Stimulated activated CD4-positive, alpha-beta T cell treated with anti-CD3 and anti-CD28 coated beads, Interleukin-4, amount 100 ng/mL, for 4 hours (primary cell): ENCODE results near the gene PLA1A.
"Not testable (repeated sequence)": the region's sequence is repeated elsewhere in the genome, so short reads cannot be mapped to it uniquely, and the experiment has no call there.

Experiments used
- DNase-seq, 2 experiments: peaks; one replicate each; pipeline ENCODE4 v3.0.0-alpha.2; 2020

The PLA1A gene, protein sequence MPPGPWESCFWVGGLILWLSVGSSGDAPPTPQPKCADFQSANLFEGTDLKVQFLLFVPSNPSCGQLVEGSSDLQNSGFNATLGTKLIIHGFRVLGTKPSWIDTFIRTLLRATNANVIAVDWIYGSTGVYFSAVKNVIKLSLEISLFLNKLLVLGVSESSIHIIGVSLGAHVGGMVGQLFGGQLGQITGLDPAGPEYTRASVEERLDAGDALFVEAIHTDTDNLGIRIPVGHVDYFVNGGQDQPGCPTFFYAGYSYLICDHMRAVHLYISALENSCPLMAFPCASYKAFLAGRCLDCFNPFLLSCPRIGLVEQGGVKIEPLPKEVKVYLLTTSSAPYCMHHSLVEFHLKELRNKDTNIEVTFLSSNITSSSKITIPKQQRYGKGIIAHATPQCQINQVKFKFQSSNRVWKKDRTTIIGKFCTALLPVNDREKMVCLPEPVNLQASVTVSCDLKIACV

GRCh38 chr3:119597548-119598288 lies at the start of gene PLA1A:
PLA1A (plus strand) TSS chr3:119597885; CDS start chr3:119597914, 29 bp downstream.
- no peak for DNase-seq

DNA sequence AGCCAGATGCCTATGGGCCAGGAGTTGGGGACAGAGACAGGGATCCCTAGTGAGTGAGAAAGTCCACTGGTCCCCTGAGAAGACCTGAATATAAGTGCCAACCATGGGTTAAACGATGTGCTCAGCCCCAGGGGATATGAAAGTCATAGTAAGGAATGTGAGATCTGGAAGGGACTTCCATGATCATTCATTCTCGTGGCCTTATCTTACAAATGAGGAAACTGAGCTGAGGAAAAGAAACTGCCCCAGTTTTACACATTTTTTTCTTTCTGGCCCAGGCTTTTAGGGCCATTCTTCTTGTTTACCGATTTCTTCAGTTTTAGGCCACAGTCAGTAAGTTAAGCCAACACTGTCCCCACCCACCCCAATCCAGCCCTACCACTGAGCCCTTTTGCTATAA lies 49.3 kb upstream of the PLA1A start:
- no peak for DNase-seq

- no peak for DNase-seq
Measured at GRCh38 chr3:119550192-119550910, 47.3 kb upstream of the PLA1A start.

DNA sequence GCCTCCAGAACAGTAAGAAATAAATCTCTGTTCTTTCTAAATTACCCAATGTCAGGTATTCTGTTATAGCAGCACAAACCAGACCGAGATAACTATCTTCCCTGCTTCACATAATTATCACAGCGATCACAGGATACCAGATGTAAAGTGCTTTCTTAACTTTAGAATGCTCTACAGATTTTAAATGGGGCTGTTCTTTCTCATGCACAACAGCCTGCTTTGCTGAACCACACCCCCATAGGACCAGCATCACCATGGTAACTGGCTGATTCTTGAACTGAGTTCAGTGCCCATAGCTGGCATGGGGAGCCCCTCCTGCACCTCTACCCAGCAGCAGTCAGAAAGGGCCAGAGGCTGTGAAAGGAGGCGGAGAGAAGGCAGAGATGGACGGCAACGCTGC lies 46.1 kb upstream of the PLA1A start:
- no peak for DNase-seq

DNA sequence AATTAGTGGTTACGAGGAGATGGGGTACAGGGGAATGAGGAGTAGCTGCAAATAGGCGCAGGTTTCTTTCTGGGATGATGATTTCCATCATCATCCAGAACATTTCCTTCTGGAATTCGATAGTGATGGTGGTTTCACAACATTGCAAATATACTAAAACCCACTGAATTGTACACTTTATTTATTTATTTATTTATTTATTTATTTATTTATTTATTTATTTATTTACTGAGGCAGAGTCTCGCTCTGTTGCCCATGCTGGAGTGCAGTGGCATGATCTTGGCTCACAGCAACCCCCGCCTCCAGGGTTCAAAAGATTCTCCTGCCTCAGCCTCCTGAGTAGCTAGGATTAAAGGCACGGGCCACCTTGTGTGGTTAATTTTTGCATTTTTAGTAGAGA lies 44.8 kb upstream of the PLA1A start:
- not testable (repeated sequence) for DNase-seq

DNA sequence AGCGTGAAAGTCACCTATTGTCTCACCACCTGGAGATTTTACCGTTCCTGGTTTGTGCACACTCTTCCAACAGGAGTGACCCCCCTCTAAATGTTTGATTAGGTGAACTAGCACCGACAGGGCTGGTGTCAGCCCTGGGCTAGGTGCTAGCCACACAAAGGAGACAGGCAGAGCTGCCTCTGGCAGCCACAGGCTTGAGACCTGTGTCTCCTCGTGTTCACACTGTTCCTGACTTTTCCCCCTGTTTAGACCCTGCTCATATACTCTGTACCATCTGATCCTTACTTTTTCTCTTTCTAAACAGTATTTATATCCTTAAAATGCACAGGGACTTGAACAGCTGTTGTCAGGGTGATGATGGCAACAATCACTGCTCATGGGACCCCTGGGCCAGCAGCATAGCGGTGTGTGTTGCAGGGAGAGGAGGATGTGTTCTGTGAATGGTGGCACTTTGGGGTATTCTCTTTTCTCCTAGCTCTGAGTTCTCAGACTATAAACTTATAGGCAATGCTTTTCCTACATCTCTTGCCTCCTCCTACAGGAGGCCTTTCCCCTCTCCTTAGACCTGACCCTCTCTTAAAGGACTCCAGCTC lies 43.8 kb upstream of the PLA1A start:
- no peak for DNase-seq

DNA sequence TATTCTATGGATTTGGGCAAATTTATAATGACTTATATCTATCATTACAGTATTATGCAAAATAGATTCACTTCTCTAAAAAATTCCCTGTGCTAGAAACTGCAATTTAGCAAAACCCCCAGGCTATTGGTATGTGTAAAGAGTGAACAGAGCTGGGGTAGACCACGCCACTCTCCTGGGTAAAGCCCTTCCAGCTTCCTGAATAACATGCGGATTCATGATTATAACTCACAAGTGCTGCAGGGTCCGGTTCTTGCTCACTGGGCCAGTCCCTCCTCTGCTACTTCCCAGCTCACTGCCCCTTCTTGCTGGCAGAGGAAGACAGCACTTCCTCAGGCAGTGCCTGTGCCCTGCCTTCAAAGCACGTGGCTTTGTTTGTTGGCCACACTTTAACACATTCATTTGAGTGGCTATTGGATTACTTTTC lies 42.4 kb upstream of the PLA1A start:
- DNase-seq, result no peak

GRCh38 chr3:119555929-119556328 lies 41.8 kb upstream of the PLA1A start:
- no peak for DNase-seq

DNA sequence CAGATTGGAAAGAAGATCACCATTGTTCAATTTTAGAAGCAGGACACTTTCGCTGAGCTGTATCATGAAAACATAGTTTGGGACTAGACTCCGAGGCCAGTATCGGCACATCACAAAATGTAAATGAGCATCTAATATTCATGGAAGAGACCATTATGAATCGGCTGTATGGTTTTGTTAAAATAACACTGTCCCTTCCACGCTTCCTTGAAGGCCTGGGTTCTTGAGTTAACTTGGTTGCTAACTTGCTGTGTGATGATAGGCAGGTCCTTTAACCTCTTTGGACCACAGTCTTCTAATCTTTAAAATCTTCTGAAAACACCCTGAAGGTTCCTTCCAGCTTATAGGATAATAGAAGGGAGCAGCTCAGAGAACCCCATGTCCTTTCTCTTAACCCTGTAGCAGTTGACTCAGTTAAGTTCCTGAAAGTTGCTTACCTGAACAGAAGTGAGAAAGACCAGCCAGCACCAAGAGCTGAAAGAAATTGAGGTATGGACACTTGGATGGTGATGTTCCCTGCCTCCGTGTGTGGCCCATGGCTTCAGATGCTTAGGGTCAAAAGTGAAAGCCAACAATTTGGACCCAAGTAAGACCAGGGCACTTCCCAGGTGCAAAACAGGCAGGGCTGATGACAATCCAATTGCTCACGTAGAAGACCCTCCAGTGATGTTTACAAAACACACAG lies 40.4 kb upstream of the PLA1A start:
- no peak for DNase-seq

- DNase-seq, result no peak
Measured at GRCh38 chr3:119557877-119558269, 39.8 kb upstream of the PLA1A start.

- DNase-seq, result no peak
Measured at GRCh38 chr3:119558626-119559317, 38.9 kb upstream of the PLA1A start.

DNA sequence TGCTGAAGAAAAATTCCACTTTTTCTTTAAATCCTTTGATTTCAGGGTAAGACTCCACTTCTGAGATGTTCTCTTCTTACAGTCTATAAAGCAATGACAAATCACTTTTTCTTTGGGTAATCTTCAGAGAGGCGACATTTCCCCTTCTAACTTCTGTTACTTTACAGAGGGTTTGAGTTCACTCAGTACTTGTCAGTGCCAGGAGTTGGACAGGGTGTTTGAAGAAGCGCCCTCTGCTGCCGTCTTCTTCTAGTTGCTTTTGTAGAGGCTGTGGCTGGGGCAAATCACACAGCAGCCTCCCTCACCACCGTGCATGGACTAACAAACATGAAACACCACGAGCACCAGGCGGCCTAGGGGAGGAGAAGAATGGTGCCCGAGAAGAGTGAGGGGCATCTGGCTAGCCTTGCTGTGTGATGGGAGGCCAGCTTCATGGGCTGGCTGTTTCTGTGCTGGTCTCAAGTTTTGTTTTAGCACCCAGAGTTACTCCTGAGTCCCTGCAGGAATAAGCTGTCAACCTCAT lies 38.2 kb upstream of the PLA1A start, which contains the start of gene CD80:
Gene CD80 (minus strand): TSS at position 174 of the 523 bp plus-strand sequence. CDS start 1,886 bp downstream, outside the sequence.
- DNase-seq, result peak; percentile 37 to 44

DNA sequence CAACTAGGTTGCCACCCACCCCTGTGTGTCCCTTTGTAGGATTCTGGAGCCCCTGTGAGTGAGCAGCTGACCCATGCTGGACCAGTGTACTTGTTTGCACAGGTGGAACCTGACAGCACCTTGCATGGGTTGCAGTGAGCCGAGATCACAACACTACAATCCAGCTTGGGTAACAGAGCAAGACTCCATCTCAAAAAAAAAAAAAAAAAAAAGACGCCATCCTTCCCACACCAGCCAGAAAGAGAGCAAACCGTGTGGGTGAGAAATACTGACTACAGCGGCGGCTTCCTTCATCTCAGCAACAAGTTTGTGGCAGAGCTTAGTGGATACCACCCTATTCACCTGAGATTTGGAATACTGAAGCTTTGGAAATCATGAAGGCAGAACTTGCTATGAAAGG lies 37.5 kb upstream of the PLA1A start:
- no peak for DNase-seq

- DNase-seq, result peak in 1 of 2 experiments; percentile 18
Measured at GRCh38 chr3:119562307-119562961, 35.3 kb upstream of the PLA1A start.

- DNase-seq, result not testable (repeated sequence)
Measured at GRCh38 chr3:119563334-119563733, 34.4 kb upstream of the PLA1A start.

- no peak for DNase-seq
Measured at GRCh38 chr3:119569156-119569555, 28.5 kb upstream of the PLA1A start.

- DNase-seq, result no peak
Measured at GRCh38 chr3:119570229-119570628, 27.5 kb upstream of the PLA1A start.

GRCh38 chr3:119571230-119571629 lies 26.5 kb upstream of the PLA1A start:
- no peak for DNase-seq

- DNase-seq, result no peak
Measured at GRCh38 chr3:119571688-119572087, 26.0 kb upstream of the PLA1A start.

GRCh38 chr3:119575507-119575906 lies 22.2 kb upstream of the PLA1A start:
- DNase-seq, result no peak
